SU-DHL-6 (cell line): Measurements from ENCODE around the gene TNS3.

Experiments used
- H2AFZ ChIP-seq: fragments of 200-600 bp; sonication (generic); 2 replicates; pipeline ENCODE4 v1.6.1; 2014; ENCODE audit warnings: low read depth, mild to moderate bottlenecking, moderate library complexity, mixed read lengths, antibody characterized with exemption, low read length; ENCODE audit not compliant: severe bottlenecking
- H3F3A ChIP-seq: fragments of 200-600 bp; shearing (Covaris generic); 2 replicates; pipeline ENCODE4 v1.6.0; 2016; ENCODE audit warnings: antibody characterized with exemption, mild to moderate bottlenecking; ENCODE audit not compliant: insufficient read depth
- H3K27ac ChIP-seq: fragments of 200-600 bp; sonication (generic); 2 replicates; pipeline ENCODE4 v1.5.1; 2016; ENCODE audit warnings: low read depth, mild to moderate bottlenecking, low read length, moderate library complexity, mixed read lengths
- H3K27me3 ChIP-seq: fragments of 200-600 bp; sonication (generic), shearing (Covaris generic); 2 replicates; pipeline ENCODE4 v1.6.0; 2014; ENCODE audit warnings: mild to moderate bottlenecking, low read length
- H3K36me3 ChIP-seq: fragments of 200-600 bp; sonication (generic); 2 replicates; pipeline ENCODE4 v1.6.1; 2014; ENCODE audit warnings: mild to moderate bottlenecking, low read length, mixed read lengths
- H3K4me2 ChIP-seq: fragments of 300-600, 200-600 bp; shearing (Covaris generic), sonication (generic); 2 replicates; pipeline ENCODE4 v1.6.0; 2014; ENCODE audit warnings: low read length, low read depth, mild to moderate bottlenecking; ENCODE audit not compliant: poor library complexity, severe bottlenecking
- H3K4me3 ChIP-seq: fragments of 200-600 bp; sonication (generic); 2 replicates; pipeline ENCODE4 v1.5.1; 2014; ENCODE audit warnings: antibody characterized with exemption, low read length, mild to moderate bottlenecking, mixed read lengths; ENCODE audit not compliant: insufficient read depth, poor library complexity, severe bottlenecking
- H3K79me2 ChIP-seq: fragments of 200-600 bp; sonication (generic); 2 replicates; pipeline ENCODE4 v1.6.1; 2014; ENCODE audit warnings: mild to moderate bottlenecking, low read length, moderate library complexity; ENCODE audit not compliant: insufficient read depth
- H3K9ac ChIP-seq: fragments of 200-600 bp; sonication (generic); 2 replicates; pipeline ENCODE4 v1.7.0; 2014; ENCODE audit warnings: mild to moderate bottlenecking, low read length
- H3K9me2 ChIP-seq: fragments of 200-600 bp; sonication (generic); replicated peaks from 2 replicates; pipeline ENCODE4 v1.6.1; 2014; ENCODE audit warnings: low read length; ENCODE audit not compliant: insufficient read depth
- H3K9me3 ChIP-seq: fragments of 200-600 bp; sonication (generic); 2 replicates; pipeline ENCODE4 v1.6.1; 2014; ENCODE audit warnings: low read length, mixed read lengths; ENCODE audit not compliant: insufficient read depth
- H4K20me1 ChIP-seq: fragments of 200-600 bp; sonication (generic); 2 replicates; pipeline ENCODE4 v1.6.1; 2014; ENCODE audit warnings: low read depth, mild to moderate bottlenecking, antibody characterized with exemption, low read length, moderate library complexity, mixed read lengths
- EZH2phosphoT487 ChIP-seq: fragments of 200-600 bp; sonication (generic), shearing (Covaris generic); conservative IDR thresholded peaks from 2 replicates; pipeline ENCODE4 v1.6.1; 2018; ENCODE audit warnings: mild to moderate bottlenecking, antibody characterized with exemption, low read length, moderate library complexity, mixed read lengths
- TF ChIP-seq, protein P1 (sequence below): fragments of 200-600 bp; sonication (generic); IDR thresholded peaks from one replicate; pipeline ENCODE4 v1.5.1; 2017; ENCODE audit warnings: antibody characterized with exemption, mild to moderate bottlenecking, low read length, moderate library complexity; ENCODE audit not compliant: insufficient read depth, poor library complexity, severe bottlenecking

TNS3 gene

DNA sequence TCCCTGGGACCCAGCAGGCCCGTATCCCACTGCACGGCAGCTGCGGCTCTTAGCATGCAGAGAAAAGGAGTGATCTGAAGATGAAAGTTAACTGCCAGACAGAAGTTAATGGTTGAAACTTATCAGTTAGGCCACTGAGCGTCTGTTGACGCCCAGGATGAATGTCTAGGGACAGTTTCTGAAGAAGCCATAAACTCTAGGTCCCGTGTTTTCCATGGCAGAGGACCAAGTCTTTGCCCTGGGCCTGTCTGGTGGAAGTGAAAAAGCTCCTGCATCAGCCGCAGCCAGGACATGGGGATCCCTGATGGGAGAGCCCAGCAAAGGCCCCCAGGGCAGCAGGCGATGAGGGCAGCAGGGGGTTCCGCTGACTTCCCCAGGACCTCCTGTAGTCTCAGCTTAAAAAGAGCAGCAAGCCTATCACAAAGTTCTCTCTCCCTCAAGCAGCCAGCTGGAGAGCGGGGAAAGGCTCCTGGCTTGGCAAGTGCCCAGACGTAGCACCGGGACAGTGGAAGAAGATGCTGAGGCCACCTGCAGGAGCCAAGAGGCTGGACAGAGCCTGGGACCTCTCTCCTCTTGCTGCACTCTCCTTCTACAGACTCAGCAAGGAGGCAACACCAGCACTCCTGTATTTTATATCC, 79.6 kb downstream of the TNS3 start:
- 0 out of 2 replicates have a peak, but pooled peaks cover 3% of the 10 kb centered on the region for H3K79me2 ChIP-seq
- no peaks in the 10 kb centered on the region for H4K20me1 ChIP-seq

DNA sequence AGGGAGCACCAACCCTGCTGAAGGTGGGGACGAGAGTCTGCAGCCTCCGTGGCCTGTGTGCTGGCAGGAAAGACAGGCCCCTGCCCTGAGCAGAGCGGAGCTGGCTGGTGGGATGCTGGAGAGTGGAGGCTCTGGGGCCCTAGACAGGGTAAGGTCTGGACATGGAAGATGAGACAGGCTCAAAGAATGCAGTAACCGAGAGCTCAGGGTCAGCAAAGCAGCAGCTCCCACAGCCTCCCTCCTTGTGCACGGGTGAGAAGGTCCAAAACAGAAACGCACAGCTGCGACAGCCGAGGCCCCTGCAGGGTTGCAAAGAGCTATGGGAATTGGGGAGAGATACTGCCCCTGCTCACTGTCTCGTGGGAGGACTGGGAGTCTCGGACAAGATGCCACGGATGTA, 80.5 kb downstream of the TNS3 start:
- no peak overlapping the region for H3K27ac ChIP-seq
- no peak overlapping the region for H2AFZ ChIP-seq
- no peaks in the 10 kb centered on the region for H3K9me3 ChIP-seq
- H4K20me1 ChIP-seq: no peaks in the 10 kb centered on the region
- no peaks in the 10 kb centered on the region for H3F3A ChIP-seq
- peaks cover 12% of the 10 kb centered on the region; the same call in 1 of the 2 replicates for H3K79me2 ChIP-seq
- TF ChIP-seq EZH2phosphoT487: no peak
- no peak overlapping the region for H3K4me2 ChIP-seq
- H3K9me2 ChIP-seq: no peaks in the 10 kb centered on the region
- H3K27me3 ChIP-seq: no peaks in the 10 kb centered on the region
- H3K36me3 ChIP-seq: no peaks in the 10 kb centered on the region
- H3K4me3 ChIP-seq: no peak overlapping the region
- H3K9ac ChIP-seq: no peak overlapping the region

More for the DNA sequence above, 79.6 kb downstream of the TNS3 start:
- H3K9me2 ChIP-seq: no peaks in the 10 kb centered on the region
- no peak overlapping the region for H3K4me3 ChIP-seq
- H3K36me3 ChIP-seq: no peaks in the 10 kb centered on the region
- no peaks in the 10 kb centered on the region for H3F3A ChIP-seq
- TF ChIP-seq, protein P1, sequence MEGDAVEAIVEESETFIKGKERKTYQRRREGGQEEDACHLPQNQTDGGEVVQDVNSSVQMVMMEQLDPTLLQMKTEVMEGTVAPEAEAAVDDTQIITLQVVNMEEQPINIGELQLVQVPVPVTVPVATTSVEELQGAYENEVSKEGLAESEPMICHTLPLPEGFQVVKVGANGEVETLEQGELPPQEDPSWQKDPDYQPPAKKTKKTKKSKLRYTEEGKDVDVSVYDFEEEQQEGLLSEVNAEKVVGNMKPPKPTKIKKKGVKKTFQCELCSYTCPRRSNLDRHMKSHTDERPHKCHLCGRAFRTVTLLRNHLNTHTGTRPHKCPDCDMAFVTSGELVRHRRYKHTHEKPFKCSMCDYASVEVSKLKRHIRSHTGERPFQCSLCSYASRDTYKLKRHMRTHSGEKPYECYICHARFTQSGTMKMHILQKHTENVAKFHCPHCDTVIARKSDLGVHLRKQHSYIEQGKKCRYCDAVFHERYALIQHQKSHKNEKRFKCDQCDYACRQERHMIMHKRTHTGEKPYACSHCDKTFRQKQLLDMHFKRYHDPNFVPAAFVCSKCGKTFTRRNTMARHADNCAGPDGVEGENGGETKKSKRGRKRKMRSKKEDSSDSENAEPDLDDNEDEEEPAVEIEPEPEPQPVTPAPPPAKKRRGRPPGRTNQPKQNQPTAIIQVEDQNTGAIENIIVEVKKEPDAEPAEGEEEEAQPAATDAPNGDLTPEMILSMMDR: no peak
- TF ChIP-seq EZH2phosphoT487: no peak
- H3K27ac ChIP-seq: no peak overlapping the region
- H2AFZ ChIP-seq: no peak overlapping the region
- H3K9me3 ChIP-seq: no peaks in the 10 kb centered on the region
- no peak overlapping the region for H3K9ac ChIP-seq
- no peak overlapping the region for H3K4me2 ChIP-seq
- H3K27me3 ChIP-seq: no peaks in the 10 kb centered on the region

DNA sequence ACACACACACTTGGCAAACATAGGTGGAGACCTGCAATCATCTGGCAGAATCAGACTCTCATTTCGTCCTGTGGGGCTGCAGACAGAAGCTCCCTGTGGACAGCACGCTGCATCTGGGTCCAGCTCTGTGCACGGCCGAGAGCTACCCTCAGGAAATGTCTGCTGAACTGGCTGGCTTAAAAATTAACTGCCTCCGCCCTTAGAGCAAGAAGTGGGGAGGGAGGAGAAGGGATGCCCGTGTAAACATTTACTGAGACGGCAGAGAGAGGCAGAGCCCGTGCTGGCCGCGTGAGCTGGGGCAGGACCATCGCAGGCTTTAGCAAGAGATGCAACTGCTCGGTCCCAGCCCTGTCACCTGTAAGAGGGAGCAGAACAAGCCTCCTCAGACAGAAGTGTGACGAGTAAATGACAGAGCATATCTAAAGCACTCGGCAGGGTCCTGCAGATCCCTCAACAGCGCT, 81.8 kb downstream of the TNS3 start:
- peak overlapping the region; percentile 15; the same call in 1 of the 2 replicates for H3K27ac ChIP-seq
- H3K9ac ChIP-seq: no peak overlapping the region
- H2AFZ ChIP-seq: no peak overlapping the region
- H3K27me3 ChIP-seq: no peaks in the 10 kb centered on the region
- no peak overlapping the region for H3K4me3 ChIP-seq
- peaks cover 22% of the 10 kb centered on the region; the same call in 1 of the 2 replicates for H3K79me2 ChIP-seq
- H3K9me2 ChIP-seq: no peaks in the 10 kb centered on the region
- no peak for TF ChIP-seq EZH2phosphoT487
- TF ChIP-seq, protein P1: no peak
- H3K9me3 ChIP-seq: no peaks in the 10 kb centered on the region
- peak overlapping the region; percentile 0 for H3K4me2 ChIP-seq
- no peaks in the 10 kb centered on the region for H4K20me1 ChIP-seq
- H3F3A ChIP-seq: no peaks in the 10 kb centered on the region
- no peaks in the 10 kb centered on the region for H3K36me3 ChIP-seq

DNA sequence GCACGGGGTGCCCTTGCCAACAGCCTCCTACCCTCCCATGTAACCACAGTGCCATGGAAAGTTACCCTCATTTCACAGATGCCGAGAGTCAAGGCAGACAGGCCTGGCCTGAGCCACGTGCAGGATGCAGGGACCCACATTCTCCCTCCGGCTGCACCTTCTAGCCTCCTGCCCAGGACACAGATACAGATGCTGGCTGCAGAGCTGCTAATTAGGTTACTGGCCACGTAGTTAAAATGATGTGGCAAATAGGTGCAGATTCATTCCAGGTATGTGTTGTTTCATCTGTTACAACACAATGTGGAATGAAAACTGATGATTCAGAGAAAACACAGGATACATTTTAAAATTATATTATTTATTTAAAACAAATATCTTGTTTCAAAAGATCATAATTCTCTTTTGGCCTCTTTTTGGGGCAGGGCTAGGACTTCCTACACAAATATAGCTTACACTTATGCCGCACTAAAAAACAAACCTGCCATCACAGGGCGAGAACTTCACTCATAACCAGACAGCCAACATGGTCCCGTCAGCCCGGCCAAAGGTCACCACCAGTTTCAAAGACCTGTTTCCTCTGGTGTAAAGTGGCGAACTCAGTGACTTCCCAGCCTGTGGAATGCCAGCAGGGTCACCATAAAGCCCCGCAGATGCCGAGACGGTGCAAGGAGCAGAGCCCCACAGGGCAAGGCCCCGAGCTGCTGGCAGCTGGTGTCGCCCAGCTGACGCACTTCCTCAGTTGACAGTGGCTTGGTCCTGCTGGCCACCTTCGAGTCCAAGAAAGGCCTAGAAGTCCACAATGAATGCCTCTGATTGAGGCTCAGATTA, 83.5 kb downstream of the TNS3 start:
- Histone ChIP-seq H3K36me3 (no peaks in the 10 kb centered on the region), H3K9me3 (no peaks in the 10 kb centered on the region), H3K4me2 (peak overlapping the region; percentile 13), H3K27me3 (no peaks in the 10 kb centered on the region), H3K9ac (peak overlapping the region; percentile 6; the same call in 1 of the 2 replicates), H3F3A (no peaks in the 10 kb centered on the region), H3K79me2 (peaks cover 28% of the 10 kb centered on the region; the same call in 1 of the 2 replicates), H4K20me1 (no peaks in the 10 kb centered on the region), H2AFZ (no peak overlapping the region), H3K9me2 (no peaks in the 10 kb centered on the region), H3K4me3 (no peak overlapping the region), H3K27ac (peak overlapping the region; percentile 33)
- no peak for TF ChIP-seq EZH2phosphoT487
- TF ChIP-seq, protein P1: no peak
